Measurements from ENCODE around the gene MAP6. TPM values are rescaled to one million over a fixed set of nuclear protein-coding genes. Genes with fewer than 3 reads are reported as not detected.

Gene MAP6
- total RNA-seq, 1 donor from 2014 or later = 313 TPM

- TF ChIP-seq CTCF (IDR thresholded peaks at IDR 0.05; ENCODE audit: partially characterized antibody, unreplicated experiment) = no peak
- no peak overlapping the region for H3K4me3 Mint-ChIP-seq (ENCODE audit: unreplicated experiment)
- no peaks in the 10 kb centered on the region for H3K9me3 Mint-ChIP-seq (ENCODE audit: unreplicated experiment)
- peaks cover 8% of the 10 kb centered on the region for H3K36me3 Mint-ChIP-seq (ENCODE audit: unreplicated experiment)
- no peak for DNase-seq
- H3K4me1 Mint-ChIP-seq (ENCODE audit: low read depth, unreplicated experiment) = no peaks in the 10 kb centered on the region
- no peak overlapping the region for H3K27ac Mint-ChIP-seq (ENCODE audit: unreplicated experiment)
- H3K27me3 Mint-ChIP-seq (ENCODE audit: unreplicated experiment) = peaks cover 4% of the 10 kb centered on the region
These were observed 9.9 kb upstream of the MAP6 start for GRCh38 chr11:75678620-75679259.

- H3K4me1 Mint-ChIP-seq (ENCODE audit: low read depth, unreplicated experiment) = no peaks in the 10 kb centered on the region
- peaks cover 8% of the 10 kb centered on the region for H3K36me3 Mint-ChIP-seq (ENCODE audit: unreplicated experiment)
- H3K27me3 Mint-ChIP-seq (ENCODE audit: unreplicated experiment) = peaks cover 4% of the 10 kb centered on the region
- no peaks in the 10 kb centered on the region for H3K9me3 Mint-ChIP-seq (ENCODE audit: unreplicated experiment)
- no peak for TF ChIP-seq CTCF (IDR thresholded peaks at IDR 0.05; ENCODE audit: partially characterized antibody, unreplicated experiment)
- no peak overlapping the region for H3K4me3 Mint-ChIP-seq (ENCODE audit: unreplicated experiment)
- no peak overlapping the region for H3K27ac Mint-ChIP-seq (ENCODE audit: unreplicated experiment)
- no peak for DNase-seq
These were observed 9.1 kb upstream of the MAP6 start for GRCh38 chr11:75677909-75678308.

- H3K27ac Mint-ChIP-seq (ENCODE audit: unreplicated experiment) = no peak overlapping the region
- TF ChIP-seq CTCF (IDR thresholded peaks at IDR 0.05; ENCODE audit: partially characterized antibody, unreplicated experiment) = no peak
- H3K27me3 Mint-ChIP-seq (ENCODE audit: unreplicated experiment) = peaks cover 4% of the 10 kb centered on the region
- peaks cover 2% of the 10 kb centered on the region for H3K36me3 Mint-ChIP-seq (ENCODE audit: unreplicated experiment)
- no peaks in the 10 kb centered on the region for H3K9me3 Mint-ChIP-seq (ENCODE audit: unreplicated experiment)
- no peak for DNase-seq
- no peaks in the 10 kb centered on the region for H3K4me1 Mint-ChIP-seq (ENCODE audit: low read depth, unreplicated experiment)
- H3K4me3 Mint-ChIP-seq (ENCODE audit: unreplicated experiment) = no peak overlapping the region
These were observed 8.4 kb upstream of the MAP6 start for GRCh38 chr11:75677275-75677674.

- no peaks in the 10 kb centered on the region for H3K36me3 Mint-ChIP-seq (ENCODE audit: unreplicated experiment)
- H3K4me3 Mint-ChIP-seq (ENCODE audit: unreplicated experiment) = no peak overlapping the region
- H3K27me3 Mint-ChIP-seq (ENCODE audit: unreplicated experiment) = peaks cover 4% of the 10 kb centered on the region
- H3K9me3 Mint-ChIP-seq (ENCODE audit: unreplicated experiment) = peaks cover 4% of the 10 kb centered on the region
- no peak for DNase-seq
- no peaks in the 10 kb centered on the region for H3K4me1 Mint-ChIP-seq (ENCODE audit: low read depth, unreplicated experiment)
- no peak for TF ChIP-seq CTCF (IDR thresholded peaks at IDR 0.05; ENCODE audit: partially characterized antibody, unreplicated experiment)
- H3K27ac Mint-ChIP-seq (ENCODE audit: unreplicated experiment) = no peak overlapping the region
These were observed 5.2 kb upstream of the MAP6 start for GRCh38 chr11:75673977-75674582.

- Mint-ChIP-seq H3K4me1 (ENCODE audit: low read depth, unreplicated experiment) (peaks cover 27% of the 10 kb centered on the region), H3K27ac (ENCODE audit: unreplicated experiment) (peak overlapping the region; percentile 98), H3K27me3 (ENCODE audit: unreplicated experiment) (peaks cover 12% of the 10 kb centered on the region), H3K4me3 (ENCODE audit: unreplicated experiment) (peak overlapping the region; percentile 99), H3K36me3 (ENCODE audit: unreplicated experiment) (peaks cover 6% of the 10 kb centered on the region), H3K9me3 (ENCODE audit: unreplicated experiment) (peaks cover 21% of the 10 kb centered on the region)
- DNase-seq = peak; percentile 94
- no peak for TF ChIP-seq CTCF (IDR thresholded peaks at IDR 0.05; ENCODE audit: partially characterized antibody, unreplicated experiment)
These were observed 897 bp downstream of the MAP6 start for GRCh38 chr11:75667831-75668450.
